K562 (cell line): ENCODE results near the gene PPM1M. TPM values are rescaled to one million over a fixed set of nuclear protein-coding genes. Genes with fewer than 3 reads are reported as not detected.

Experiments used
- ARID4B ChIP-seq: sonication (generic); formaldehyde crosslinking; IDR thresholded peaks from 2 replicates; pipeline ENCODE4 v1.8.0; 2022; ENCODE audit warnings: mild to moderate bottlenecking, missing genetic modification reagents
- CBX8 ChIP-seq: fragments of 200-600 bp; sonication (generic); IDR thresholded peaks from 2 replicates; pipeline ENCODE4 v1.6.1; 2012; ENCODE audit warnings: borderline replicate concordance, mixed run types, low read depth, mild to moderate bottlenecking, moderate library complexity, mixed read lengths, low read length, control low read depth, inconsistent platforms; ENCODE audit not compliant: poor library complexity, severe bottlenecking; ENCODE audit errors: extremely low read depth
- CHD2 ChIP-seq: IDR thresholded peaks from 2 replicates; pipeline ENCODE4 v1.6.1; 2011; ENCODE audit warnings: low read depth, low read length
- CTCF ChIP-seq, 3 experiments: IDR thresholded peaks in 2 of 3; conservative IDR thresholded peaks in 1 of 3; 2 replicates each; pipeline ENCODE4 v1.5.1; 2011 to 2012; ENCODE audit warnings: low read length in 3 of 3, mild to moderate bottlenecking in 3 of 3, control low read depth in 2 of 3, improper control_type of control experiment in 1 of 3, inconsistent platforms in 1 of 3, low read depth in 1 of 3, mixed read lengths in 1 of 3, moderate library complexity in 1 of 3; ENCODE audit not compliant: insufficient read depth in 2 of 3
- EGR1 ChIP-seq: fragments of 450-650 bp; conservative IDR thresholded peaks from 2 replicates; pipeline ENCODE4 v1.6.1; 2017; ENCODE audit warnings: mild to moderate bottlenecking
- HDAC8 ChIP-seq: fragments of 450-650 bp; IDR thresholded peaks from 2 replicates; pipeline ENCODE4 v1.6.1; 2016; ENCODE audit warnings: mild to moderate bottlenecking, missing genetic modification characterization, moderate library complexity, missing compliant biosample characterization
- HES1 ChIP-seq: fragments of 450-650 bp; IDR thresholded peaks from 2 replicates; pipeline ENCODE4 v1.6.1; 2016; ENCODE audit warnings: low read depth, mild to moderate bottlenecking, moderate library complexity
- HLTF ChIP-seq: fragments of 450-650 bp; IDR thresholded peaks from 2 replicates; pipeline ENCODE4 v1.6.1; 2016
- HMG20B ChIP-seq: fragments of 250-450 bp; sonication (Bioruptor Pico); IDR thresholded peaks from 2 replicates; pipeline ENCODE4 v1.5.0; 2021; ENCODE audit warnings: mild to moderate bottlenecking
- NR3C1 ChIP-seq: sonication (generic); formaldehyde crosslinking; IDR thresholded peaks from 2 replicates; pipeline ENCODE4 v1.8.1; 2022; ENCODE audit warnings: missing genetic modification reagents
- PHF8 ChIP-seq: fragments of 200-600 bp; sonication (generic); IDR thresholded peaks from 2 replicates; pipeline ENCODE4 v1.6.1; 2012; ENCODE audit warnings: mixed run types, mild to moderate bottlenecking, inconsistent platforms, low read length, moderate library complexity, borderline replicate concordance
- U2AF2 ChIP-seq: fragments of 200-400 bp; formaldehyde crosslinking; optimal IDR thresholded peaks from 2 replicates; pipeline ENCODE3; 2017; ENCODE audit warnings: low read depth, mild to moderate bottlenecking, low read length
- ZFX ChIP-seq: sonication (generic); formaldehyde crosslinking; IDR thresholded peaks from 2 replicates; pipeline ENCODE4 v1.8.0; 2022; ENCODE audit warnings: mild to moderate bottlenecking, missing genetic modification reagents, moderate library complexity
- ZNF184 ChIP-seq: sonication (generic); formaldehyde crosslinking; IDR thresholded peaks from 2 replicates; pipeline ENCODE4 v1.5.0; 2020; ENCODE audit warnings: missing genetic modification reagents
- ZNF592 ChIP-seq: fragments of 450-650 bp; IDR thresholded peaks from 2 replicates; pipeline ENCODE4 v1.6.1; 2017; ENCODE audit warnings: antibody characterized with exemption, mild to moderate bottlenecking
- polyA plus RNA-seq, 8 experiments: library from polyadenylated mRNA; depleted of rRNA in 4 of 8; stranded (reverse) in 5 of 8; unstranded in 3 of 8; fragments of >200 nt; fragmentation: Nextera tagmentation in 2 of 8; fragmentation: Illumina TruSeq in 1 of 8; extraction: Ambion mirVana in 2 of 8; extraction: Trizol in 1 of 8; gene quantifications; 2 replicates each; pipeline versions ENCODE4 v1.2.1 to v1.2.3, GENCODE V29; 2011 to 2014; ENCODE audit warnings: inconsistent platforms in 1 of 8, missing spikeins in 1 of 8
- total RNA-seq, 7 experiments: library from RNA; depleted of rRNA in 6 of 7; stranded (reverse); fragments of >200 nt in 6 of 7; fragmentation: Illumina TruSeq in 2 of 7; extraction: Trizol in 2 of 7; gene quantifications; 2 replicates each; pipeline versions ENCODE4 v1.2.1 to v1.2.3, GENCODE V29; 2011 to 2021; ENCODE audit warnings: low replicate concordance in 1 of 7

Gene PPM1M
- total and polyA plus RNA-seq, 9 of the 15 experiments (the other 6 are each of a cell fraction or from before 2014, with no cell fraction given): 1.4 to 9.2 (median 4.4) TPM

GRCh38 chr3:52238761-52239701, 6.5 kb upstream of the PPM1M start, which contains the start of gene TWF2 (continued):
- no peak for TF ChIP-seq HDAC8 (tag)
- TF ChIP-seq CHD2: no peak
- TF ChIP-seq ZFX (CRISPR knock-in tag): peak; percentile 82
- TF ChIP-seq HES1: no peak
- TF ChIP-seq ARID4B (CRISPR knock-in tag): peak; percentile 40; the same call in 1 of the 2 replicates
- TF ChIP-seq HLTF: no peak
- TF ChIP-seq NR3C1 (CRISPR knock-in tag): no peak
- TF ChIP-seq CBX8: no peak
- no peak for TF ChIP-seq HMG20B (CRISPR knock-in tag)
- no peak for TF ChIP-seq ZNF184
- TF ChIP-seq PHF8: peak; percentile 71; the same call in 1 of the 2 replicates
- TF ChIP-seq CTCF (IDR thresholded peaks at IDR 0.05 in 2 of 3, conservative IDR thresholded peaks at IDR 0.05 in 1 of 3; ENCODE audit: insufficient read depth in 2 of 3, low read depth in 1 of 3, low read length in 3 of 3): peak; percentile 28 to 45 (median 30); a peak in 4 of 6 replicates
- peak; percentile 68 for TF ChIP-seq EGR1
- no peak for TF ChIP-seq U2AF2
- TF ChIP-seq ZNF592: peak; percentile 39; the same call in 1 of the 2 replicates
